Subcutaneous abdominal adipose tissue (tissue), 5 donors: Measurements from ENCODE around the gene SLC8B1.

ENCODE experiments used
- H3K27ac ChIP-seq: one replicate; pipeline ENCODE4 v1.7.0; 2013; ENCODE audit warnings: low read depth, mild to moderate bottlenecking, inconsistent platforms, low read length, moderate library complexity
- H3K27me3 ChIP-seq, 5 donors: one replicate each; pipeline ENCODE4 v1.7.0; 2013; ENCODE audit warnings: low read length in 5 of 5, inconsistent platforms in 1 of 5; ENCODE audit not compliant: control insufficient read depth in 5 of 5, insufficient read depth in 4 of 5
- H3K36me3 ChIP-seq, 5 donors: one replicate each; pipeline ENCODE4 v1.7.0; 2013; ENCODE audit warnings: low read length in 5 of 5; ENCODE audit not compliant: control insufficient read depth in 5 of 5, insufficient read depth in 5 of 5
- H3K4me1 ChIP-seq, 5 donors: one replicate each; pipeline ENCODE4 v1.7.0; 2013; ENCODE audit warnings: low read length in 5 of 5, mild to moderate bottlenecking in 3 of 5, moderate library complexity in 1 of 5; ENCODE audit not compliant: control insufficient read depth in 5 of 5, insufficient read depth in 5 of 5
- H3K4me3 ChIP-seq, 5 donors: one replicate each; pipeline ENCODE4 v1.7.0; 2013; ENCODE audit warnings: low read length in 5 of 5, low read depth in 1 of 5
- H3K9ac ChIP-seq, 5 donors: one replicate each; pipeline ENCODE4 v1.7.0; 2013; ENCODE audit warnings: low read length in 5 of 5, mild to moderate bottlenecking in 4 of 5, moderate library complexity in 3 of 5
- H3K9me3 ChIP-seq, 5 donors: one replicate each; pipeline ENCODE4 v1.7.0; 2013; ENCODE audit warnings: low read length in 5 of 5; ENCODE audit not compliant: control insufficient read depth in 5 of 5
- donor health status: healthy.
- donor health status: healthy.
- donor health status: healthy.
- donor health status: healthy.
- donor health status: healthy.

The SLC8B1 gene

GRCh38 chr12:113291586-113291985, 43.3 kb downstream of the SLC8B1 start:
- H3K36me3 ChIP-seq = peaks cover 0 to 96% (median 86%) of the 10 kb centered on the region in 5 donors
- no peak overlapping the region for H3K27ac ChIP-seq
- no peaks in the 10 kb centered on the region for H3K9me3 ChIP-seq
- H3K4me1 ChIP-seq = peaks cover 0 to 25% (median 11%) of the 10 kb centered on the region in 5 donors
- no peak overlapping the region for H3K4me3 ChIP-seq
- no peak overlapping the region for H3K9ac ChIP-seq
- H3K27me3 ChIP-seq = no peaks in the 10 kb centered on the region

- Histone ChIP-seq H3K4me1 (peaks cover 0 to 18% (median 6%) of the 10 kb centered on the region in 5 donors), H3K4me3 (no peak overlapping the region), H3K9ac (no peak overlapping the region), H3K9me3 (no peaks in the 10 kb centered on the region), H3K27ac (no peak overlapping the region), H3K36me3 (peaks cover 0 to 98% (median 87%) of the 10 kb centered on the region in 5 donors), H3K27me3 (no peaks in the 10 kb centered on the region)
Observed at GRCh38 chr12:113290506-113290905, 44.4 kb downstream of the SLC8B1 start.

GRCh38 chr12:113289361-113289760, 45.5 kb downstream of the SLC8B1 start:
- Histone ChIP-seq H3K4me3 (no peak overlapping the region), H3K27ac (no peak overlapping the region), H3K4me1 (peaks cover 0 to 10% (median 2%) of the 10 kb centered on the region in 5 donors), H3K9ac (no peak overlapping the region), H3K9me3 (no peaks in the 10 kb centered on the region), H3K27me3 (no peaks in the 10 kb centered on the region), H3K36me3 (peaks cover 0 to 99% (median 93%) of the 10 kb centered on the region in 5 donors)

DNA sequence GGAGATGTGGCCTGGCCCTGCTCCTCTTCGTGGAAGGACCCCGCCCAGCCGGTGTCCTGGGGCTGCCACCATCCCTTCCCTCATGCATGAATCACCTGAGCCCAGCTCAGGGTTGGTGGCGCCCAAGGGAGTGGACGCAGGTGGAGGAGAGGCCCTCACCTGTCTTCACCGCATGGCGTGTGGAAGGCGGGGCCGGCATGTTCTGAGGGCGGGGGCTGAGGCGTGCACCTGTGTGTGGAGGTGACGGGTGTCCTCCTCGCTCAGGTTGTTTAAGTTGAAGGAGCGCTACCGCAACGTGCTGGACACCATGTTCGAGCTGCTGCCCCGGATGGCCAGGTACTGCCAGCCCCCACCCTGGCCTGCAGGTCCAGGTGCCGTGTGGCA, 47.0 kb downstream of the SLC8B1 start:
- peaks cover 5 to 98% (median 88%) of the 10 kb centered on the region in 5 donors for H3K36me3 ChIP-seq
- no peak overlapping the region for H3K9ac ChIP-seq
- peaks cover 0 to 6% (median 2%) of the 10 kb centered on the region in 5 donors for H3K4me1 ChIP-seq
- no peaks in the 10 kb centered on the region for H3K9me3 ChIP-seq
- no peak overlapping the region for H3K4me3 ChIP-seq
- H3K27me3 ChIP-seq = no peaks in the 10 kb centered on the region
- H3K27ac ChIP-seq = no peak overlapping the region

DNA sequence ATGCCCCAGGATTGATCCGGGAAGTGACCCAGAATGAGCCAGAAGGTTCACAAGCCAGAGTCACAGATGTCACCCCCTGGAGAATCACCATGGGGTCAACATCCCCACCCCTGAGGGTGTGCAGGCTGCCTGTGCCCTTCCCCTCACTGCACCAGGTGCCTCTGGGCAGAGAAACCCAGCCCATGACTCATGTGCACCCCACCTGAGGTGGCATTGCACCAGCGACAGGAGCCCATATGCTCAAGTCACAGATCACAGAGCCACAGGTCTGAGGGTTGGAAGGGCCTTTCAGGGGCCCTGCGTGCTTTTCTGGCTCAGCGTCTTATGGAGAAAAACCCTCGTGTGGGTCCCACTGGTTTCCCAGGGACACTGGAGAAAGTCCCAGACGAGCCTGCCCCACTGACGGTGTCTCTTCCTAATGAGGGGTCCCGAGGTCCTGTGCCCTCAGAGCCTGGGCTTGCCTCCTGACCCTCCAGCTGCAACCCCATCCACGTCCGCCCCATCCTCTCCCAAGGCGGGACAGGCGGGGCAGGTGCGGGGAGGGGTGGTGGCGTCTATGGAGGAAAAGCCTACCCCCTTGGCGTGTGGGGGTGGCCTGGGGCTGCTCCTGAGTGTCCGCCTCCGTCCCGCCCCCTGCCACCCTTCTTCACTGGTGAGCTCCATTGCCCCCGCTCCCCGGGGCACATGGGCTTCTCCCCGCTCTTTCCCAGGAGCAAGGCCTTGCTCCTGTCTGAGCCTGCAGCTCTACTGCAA, 47.6 kb downstream of the SLC8B1 start:
- no peaks in the 10 kb centered on the region for H3K9me3 ChIP-seq
- H3K4me3 ChIP-seq = no peak overlapping the region
- H3K27me3 ChIP-seq = no peaks in the 10 kb centered on the region
- no peak overlapping the region for H3K27ac ChIP-seq
- peaks cover 5 to 96% (median 82%) of the 10 kb centered on the region in 5 donors for H3K36me3 ChIP-seq
- H3K9ac ChIP-seq = no peak overlapping the region
- peaks cover 0 to 6% (median 2%) of the 10 kb centered on the region in 5 donors for H3K4me1 ChIP-seq

DNA sequence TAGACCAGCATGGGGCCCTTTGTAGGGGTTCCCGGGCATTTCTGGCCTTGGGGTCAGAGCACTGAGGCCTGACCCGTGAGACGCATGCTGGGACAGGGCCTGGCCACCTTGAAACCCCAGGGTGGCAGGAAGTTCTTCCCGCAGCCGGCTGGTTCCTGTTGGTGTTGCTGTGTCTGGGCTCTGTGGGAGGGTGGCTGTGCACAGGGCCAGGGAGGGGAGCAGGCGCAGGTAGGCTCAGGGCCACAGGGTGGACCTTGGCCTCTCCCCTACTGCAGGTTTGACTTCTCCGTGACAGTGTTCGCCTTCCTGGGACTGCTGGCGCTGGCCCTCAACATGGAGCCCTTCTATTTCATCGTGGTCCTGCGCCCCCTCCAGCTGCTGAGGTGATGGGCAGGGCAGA, 48.2 kb downstream of the SLC8B1 start:
- Histone ChIP-seq H3K9me3 (no peaks in the 10 kb centered on the region), H3K27ac (no peak overlapping the region), H3K4me1 (no peaks in the 10 kb centered on the region), H3K27me3 (no peaks in the 10 kb centered on the region), H3K4me3 (no peak overlapping the region), H3K36me3 (peaks cover 5 to 90% (median 76%) of the 10 kb centered on the region in 5 donors), H3K9ac (no peak overlapping the region)

DNA sequence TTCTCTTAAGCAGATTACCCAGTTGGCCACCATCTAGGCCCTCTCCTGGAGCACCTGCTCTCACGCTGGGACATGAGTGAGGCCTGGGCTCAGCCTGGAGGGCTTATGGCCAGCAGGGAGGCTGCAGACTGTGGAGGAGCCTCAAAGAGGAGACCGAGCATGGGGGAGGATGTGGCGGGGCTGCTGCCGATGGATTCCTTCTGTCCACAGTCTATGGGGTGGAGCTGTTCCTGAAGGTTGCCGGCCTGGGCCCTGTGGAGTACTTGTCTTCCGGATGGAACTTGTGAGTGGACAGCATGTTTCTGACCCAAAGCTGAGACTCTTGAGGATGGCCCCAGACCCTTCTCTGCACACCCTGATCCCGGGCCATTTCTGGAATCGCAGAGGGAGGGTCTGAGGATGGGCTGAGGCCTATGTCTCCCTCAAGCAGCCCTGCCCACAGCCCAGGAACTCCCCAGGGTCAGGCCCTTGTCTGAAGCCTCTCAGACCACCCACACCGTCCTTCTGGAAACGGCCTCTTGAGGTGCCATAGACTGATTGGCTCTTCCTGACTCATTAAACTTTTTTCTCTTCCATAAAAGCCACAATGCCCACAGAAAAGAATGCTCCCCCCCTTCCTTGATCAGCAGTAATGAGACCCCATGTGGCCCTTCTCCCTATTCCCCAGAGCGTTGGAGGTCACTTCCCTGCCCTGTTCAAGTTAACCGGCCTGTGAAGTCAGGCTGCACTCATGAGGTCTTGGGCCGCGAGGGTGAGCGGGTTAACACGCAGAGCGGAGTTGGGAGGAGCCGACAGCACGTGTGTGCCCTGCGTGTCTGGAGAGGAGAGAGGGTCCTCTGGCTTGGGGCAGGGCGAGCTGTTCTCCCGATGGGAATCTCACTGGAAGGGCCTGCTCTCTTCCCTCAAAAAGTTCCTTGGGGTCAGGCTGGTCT, 49.0 kb downstream of the SLC8B1 start:
- Histone ChIP-seq H3K27me3 (no peaks in the 10 kb centered on the region), H3K9ac (no peak overlapping the region), H3K4me3 (no peak overlapping the region), H3K36me3 (peaks cover 5 to 89% (median 69%) of the 10 kb centered on the region in 5 donors), H3K27ac (no peak overlapping the region), H3K9me3 (no peaks in the 10 kb centered on the region), H3K4me1 (no peaks in the 10 kb centered on the region)

GRCh38 chr12:113284751-113285150, 50.2 kb downstream of the SLC8B1 start:
- Histone ChIP-seq H3K4me1 (no peaks in the 10 kb centered on the region), H3K9me3 (no peaks in the 10 kb centered on the region), H3K27ac (no peak overlapping the region), H3K36me3 (peaks cover 12 to 89% (median 68%) of the 10 kb centered on the region in 5 donors), H3K27me3 (no peaks in the 10 kb centered on the region), H3K9ac (no peak overlapping the region), H3K4me3 (no peak overlapping the region)

GRCh38 chr12:113278633-113279032, 56.3 kb downstream of the SLC8B1 start:
- H3K27ac ChIP-seq = no peak overlapping the region
- H3K9me3 ChIP-seq = no peaks in the 10 kb centered on the region
- no peaks in the 10 kb centered on the region for H3K27me3 ChIP-seq
- H3K9ac ChIP-seq = no peak overlapping the region
- peaks cover 8 to 78% (median 50%) of the 10 kb centered on the region in 5 donors for H3K36me3 ChIP-seq
- H3K4me3 ChIP-seq = no peak overlapping the region
- peaks cover 0 to under 1% (median 0%) of the 10 kb centered on the region in 5 donors for H3K4me1 ChIP-seq

GRCh38 chr12:113278141-113278540, 56.8 kb downstream of the SLC8B1 start:
- Histone ChIP-seq H3K27ac (no peak overlapping the region), H3K9ac (no peak overlapping the region), H3K27me3 (no peaks in the 10 kb centered on the region), H3K36me3 (peaks cover 8 to 78% (median 51%) of the 10 kb centered on the region in 5 donors), H3K4me1 (peaks cover 0 to 5% (median 3%) of the 10 kb centered on the region in 5 donors), H3K9me3 (no peaks in the 10 kb centered on the region), H3K4me3 (no peak overlapping the region)
